ENCODE results near the gene CALCA. TPM values are rescaled to one million over a fixed set of nuclear protein-coding genes. Genes with fewer than 3 reads are reported as not detected.

Gene CALCA
- polyA plus RNA-seq, 1 donor (not counting 4 experiments of a cell fraction or from before 2014, with no cell fraction given): not detected

DNA sequence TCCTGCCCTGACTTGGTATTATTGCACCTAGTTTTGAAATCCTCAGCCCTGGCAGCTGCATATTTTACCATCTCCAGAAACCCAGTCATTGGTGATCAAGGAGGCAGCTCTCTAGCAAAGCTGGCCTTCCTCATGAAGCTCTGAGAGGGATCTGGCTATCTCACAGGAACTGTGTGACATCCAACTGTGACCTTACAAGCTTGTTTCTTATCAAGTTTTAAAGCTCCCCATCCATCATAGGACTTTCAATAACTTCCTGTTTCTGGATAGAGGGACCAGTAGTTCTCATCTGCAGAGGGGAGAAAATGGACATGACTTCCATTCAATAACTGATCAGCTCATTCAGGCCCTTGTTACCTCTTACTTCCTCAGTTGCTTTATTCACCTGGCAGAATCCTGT, 18.2 kb downstream of the CALCA start:
- H3K9me1 ChIP-seq (ENCODE audit: control insufficient read depth, extremely low read depth, insufficient read depth, low read length): no peaks in the 10 kb centered on the region
- TF ChIP-seq EZH2 (IDR thresholded peaks at IDR 0.05; ENCODE audit: low read length): no peak
- TF ChIP-seq, protein P1, sequence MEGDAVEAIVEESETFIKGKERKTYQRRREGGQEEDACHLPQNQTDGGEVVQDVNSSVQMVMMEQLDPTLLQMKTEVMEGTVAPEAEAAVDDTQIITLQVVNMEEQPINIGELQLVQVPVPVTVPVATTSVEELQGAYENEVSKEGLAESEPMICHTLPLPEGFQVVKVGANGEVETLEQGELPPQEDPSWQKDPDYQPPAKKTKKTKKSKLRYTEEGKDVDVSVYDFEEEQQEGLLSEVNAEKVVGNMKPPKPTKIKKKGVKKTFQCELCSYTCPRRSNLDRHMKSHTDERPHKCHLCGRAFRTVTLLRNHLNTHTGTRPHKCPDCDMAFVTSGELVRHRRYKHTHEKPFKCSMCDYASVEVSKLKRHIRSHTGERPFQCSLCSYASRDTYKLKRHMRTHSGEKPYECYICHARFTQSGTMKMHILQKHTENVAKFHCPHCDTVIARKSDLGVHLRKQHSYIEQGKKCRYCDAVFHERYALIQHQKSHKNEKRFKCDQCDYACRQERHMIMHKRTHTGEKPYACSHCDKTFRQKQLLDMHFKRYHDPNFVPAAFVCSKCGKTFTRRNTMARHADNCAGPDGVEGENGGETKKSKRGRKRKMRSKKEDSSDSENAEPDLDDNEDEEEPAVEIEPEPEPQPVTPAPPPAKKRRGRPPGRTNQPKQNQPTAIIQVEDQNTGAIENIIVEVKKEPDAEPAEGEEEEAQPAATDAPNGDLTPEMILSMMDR (optimal IDR thresholded peaks at IDR 0.05 in 1 of 3, IDR thresholded peaks at IDR 0.05 in 1 of 3, conservative IDR thresholded peaks at IDR 0.05 in 1 of 3; ENCODE audit: extremely low read depth in 1 of 3, insufficient read depth in 2 of 3, low read length in 3 of 3): no peak
- H2AFZ ChIP-seq (ENCODE audit: control insufficient read depth, low read length): no peak overlapping the region
- H3K4me3 ChIP-seq (ENCODE audit: control insufficient read depth in 2 of 3, extremely low read depth in 1 of 3, insufficient read depth in 2 of 3, low read depth in 1 of 3, low read length in 3 of 3): no peak overlapping the region
- H3K4me1 ChIP-seq (ENCODE audit: control insufficient read depth, extremely low read depth, insufficient read depth, low read length): no peaks in the 10 kb centered on the region
- no peak overlapping the region for H3K27ac ChIP-seq (ENCODE audit: control insufficient read depth, insufficient read depth, low read length)
- H4K20me1 ChIP-seq (ENCODE audit: control insufficient read depth, extremely low read depth, insufficient read depth, low read length): no peaks in the 10 kb centered on the region
- H3K27me3 ChIP-seq (ENCODE audit: control insufficient read depth, extremely low read depth, insufficient read depth, low read length): no peaks in the 10 kb centered on the region
- no peaks in the 10 kb centered on the region for H3K9me3 ChIP-seq (ENCODE audit: control insufficient read depth, low read depth, low read length)
- H3K4me2 ChIP-seq (ENCODE audit: control insufficient read depth, extremely low read depth, insufficient read depth, low read depth, low read length): no peak overlapping the region
- H3K79me2 ChIP-seq (ENCODE audit: control insufficient read depth, insufficient read depth, low read length): no peaks in the 10 kb centered on the region
- no peak overlapping the region for H3K9ac ChIP-seq (ENCODE audit: control insufficient read depth, extremely low read depth, insufficient read depth, low read length)
- no peak for DNase-seq (ENCODE audit: low read depth, low spot score)
- dilution Hi-C loops (cut with MboI; ENCODE audit: extremely low pct_ligation_motif_present, low sequenced_read_pairs): no loop called here
- no peak for FAIRE-seq
- H3K36me3 ChIP-seq (ENCODE audit: control insufficient read depth in 2 of 2, extremely low read depth in 1 of 2, insufficient read depth in 2 of 2, low read length in 2 of 2): no peaks in the 10 kb centered on the region

DNA sequence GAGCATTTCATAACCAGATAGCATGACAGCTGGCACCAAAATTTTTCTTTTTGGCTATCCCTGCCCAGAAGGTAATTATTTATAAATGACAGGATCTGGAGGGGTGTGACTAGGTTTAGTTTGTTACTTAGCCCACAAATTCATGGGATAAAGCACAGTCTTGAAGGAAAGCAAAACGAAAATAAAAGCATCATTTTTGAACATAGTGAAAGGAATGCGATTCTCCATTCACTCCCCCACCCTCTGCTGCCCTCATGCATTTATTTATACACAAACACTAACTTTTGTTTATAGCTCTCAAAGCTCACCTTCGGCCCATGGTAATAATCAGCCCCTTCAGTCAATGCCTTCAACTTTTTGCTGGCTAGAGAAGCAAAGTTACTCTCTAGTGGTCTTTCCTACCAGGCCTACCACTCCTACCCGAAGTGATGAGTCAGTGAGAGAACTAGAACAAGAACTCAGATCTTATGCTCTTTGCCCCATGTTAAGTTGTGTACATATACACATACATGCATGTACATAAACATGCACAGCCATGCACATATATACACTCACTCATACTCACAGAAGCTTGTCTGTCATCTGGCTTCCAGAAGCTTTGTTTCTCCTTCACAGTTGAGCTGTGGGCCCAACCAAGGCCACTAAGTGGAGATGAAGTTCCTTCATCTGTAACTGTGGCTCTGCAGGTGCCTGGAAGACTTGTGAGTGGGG, 22.6 kb downstream of the CALCA start:
- H3K4me3 ChIP-seq (ENCODE audit: control insufficient read depth in 2 of 3, extremely low read depth in 1 of 3, insufficient read depth in 2 of 3, low read depth in 1 of 3, low read length in 3 of 3): no peak overlapping the region
- H3K79me2 ChIP-seq (ENCODE audit: control insufficient read depth, insufficient read depth, low read length): no peaks in the 10 kb centered on the region
- no peak overlapping the region for H3K9ac ChIP-seq (ENCODE audit: control insufficient read depth, extremely low read depth, insufficient read depth, low read length)
- dilution Hi-C loops (cut with MboI; ENCODE audit: extremely low pct_ligation_motif_present, low sequenced_read_pairs): no loop called here
- no peak overlapping the region for H3K27ac ChIP-seq (ENCODE audit: control insufficient read depth, insufficient read depth, low read length)
- H3K4me1 ChIP-seq (ENCODE audit: control insufficient read depth, extremely low read depth, insufficient read depth, low read length): no peaks in the 10 kb centered on the region
- no peaks in the 10 kb centered on the region for H3K9me3 ChIP-seq (ENCODE audit: control insufficient read depth, low read depth, low read length)
- no peak for DNase-seq (ENCODE audit: low read depth, low spot score)
- FAIRE-seq: no peak
- H3K36me3 ChIP-seq (ENCODE audit: control insufficient read depth in 2 of 2, extremely low read depth in 1 of 2, insufficient read depth in 2 of 2, low read length in 2 of 2): no peaks in the 10 kb centered on the region
- no peaks in the 10 kb centered on the region for H3K9me1 ChIP-seq (ENCODE audit: control insufficient read depth, extremely low read depth, insufficient read depth, low read length)
- H2AFZ ChIP-seq (ENCODE audit: control insufficient read depth, low read length): no peak overlapping the region
- TF ChIP-seq, protein P1 (optimal IDR thresholded peaks at IDR 0.05 in 1 of 3, IDR thresholded peaks at IDR 0.05 in 1 of 3, conservative IDR thresholded peaks at IDR 0.05 in 1 of 3; ENCODE audit: extremely low read depth in 1 of 3, insufficient read depth in 2 of 3, low read length in 3 of 3): no peak
- no peak for TF ChIP-seq EZH2 (IDR thresholded peaks at IDR 0.05; ENCODE audit: low read length)
- no peaks in the 10 kb centered on the region for H4K20me1 ChIP-seq (ENCODE audit: control insufficient read depth, extremely low read depth, insufficient read depth, low read length)
- H3K27me3 ChIP-seq (ENCODE audit: control insufficient read depth, extremely low read depth, insufficient read depth, low read length): no peaks in the 10 kb centered on the region
- no peak overlapping the region for H3K4me2 ChIP-seq (ENCODE audit: control insufficient read depth, extremely low read depth, insufficient read depth, low read depth, low read length)
